A549 (cell line): ENCODE results near the gene CITED4. TPM values are rescaled to one million over a fixed set of nuclear protein-coding genes. Genes with fewer than 3 reads are reported as not detected.

ENCODE experiments used
- ATAC-seq, 2 experiments: fragments of 200-7000 bp in 1 of 2; fragments of >200 bp in 1 of 2; cut with Nextera tagmentation in 1 of 2; cut with Tn5 transposase in 1 of 2; 3 replicates each; pipeline versions ENCODE4 v1.8.0 to v1.9.1; 2018 to 2020; ENCODE audit warnings: mild to moderate bottlenecking in 1 of 2, moderate library complexity in 1 of 2
- CTCF ChIA-PET: fragments of 300-600 bp; sonication (Branson Sonifier 250); formaldehyde crosslinking; extraction: SDS; loops from one replicate; lab custom pipeline; 2021; ENCODE audit warnings: antibody characterized with exemption, inconsistent platforms; lab: Yijun Ruan, JAX
- POLR2A ChIA-PET: fragments of 350-600 bp; formaldehyde crosslinking; extraction: SDS; loops from one replicate; lab custom pipeline; 2021; ENCODE audit warnings: antibody characterized with exemption, inconsistent platforms; lab: Yijun Ruan, JAX
- DNase-seq, 2 experiments: peaks; one replicate each; pipeline versions ENCODE4 v3.0.0 to v3.0.0-alpha.2; 2011 to 2016; ENCODE audit warnings: low read depth in 1 of 2, low spot score in 1 of 2
- FAIRE-seq: peaks from 2 replicates; lab custom pipeline; 2011; peaks lifted over from hg19 to GRCh38; lab: Jason Lieb, UNC
- H3K27ac ChIP-seq, 2 experiments: fragments of >200 bp; sonication (Bioruptor Twin); formaldehyde crosslinking; 3 replicates each; pipeline ENCODE4 v1.5.1; 2016 to 2017
- H3K4me1 ChIP-seq: fragments of >200 bp; sonication (Bioruptor Twin); formaldehyde crosslinking; 3 replicates; pipeline ENCODE4 v1.6.1; 2016
- H3K4me2 ChIP-seq: fragments of >200 bp; sonication (Bioruptor Twin); formaldehyde crosslinking; 3 replicates; pipeline ENCODE4 v1.6.1; 2016
- H3K4me3 ChIP-seq: fragments of >200 bp; sonication (Bioruptor Twin); formaldehyde crosslinking; 3 replicates; pipeline ENCODE4 v1.5.1; 2016
- H3K9me3 ChIP-seq: fragments of >200 bp; sonication (Bioruptor Twin); formaldehyde crosslinking; 3 replicates; pipeline ENCODE4 v1.6.1; 2016
- FOSB ChIP-seq: fragments of 250-450 bp; sonication (Bioruptor Pico); IDR thresholded peaks from 2 replicates; pipeline ENCODE4 v1.5.0; 2020; ENCODE audit warnings: mild to moderate bottlenecking, moderate library complexity
- GATA3 ChIP-seq: IDR thresholded peaks from 2 replicates; pipeline ENCODE4 v1.6.1; 2012; ENCODE audit warnings: borderline replicate concordance
- HOXA7 ChIP-seq: fragments of 250-450 bp; sonication (Bioruptor Pico); IDR thresholded peaks from 2 replicates; pipeline ENCODE4 v1.5.0; 2020; ENCODE audit warnings: mild to moderate bottlenecking, moderate library complexity
- JUN ChIP-seq, 2 experiments: fragments of >200 bp; sonication (Bioruptor Twin); formaldehyde crosslinking; IDR thresholded peaks; 2 replicates in 1 of 2; 3 replicates in 1 of 2; pipeline ENCODE4 v1.6.1; 2016 to 2017
- MAFK ChIP-seq: fragments of 450-650 bp; IDR thresholded peaks from 2 replicates; pipeline ENCODE4 v1.6.1; 2014; ENCODE audit not compliant: partially characterized antibody
- NPAS2 ChIP-seq: fragments of 250-450 bp; sonication (Bioruptor Pico); IDR thresholded peaks from 2 replicates; pipeline ENCODE4 v1.8.0; 2022; ENCODE audit warnings: mild to moderate bottlenecking, moderate library complexity, borderline replicate concordance
- PHF8 ChIP-seq: fragments of 200-600 bp; sonication (generic); IDR thresholded peaks from 2 replicates; pipeline ENCODE4 v1.6.1; 2016; ENCODE audit warnings: low read depth, mild to moderate bottlenecking, antibody characterized with exemption, moderate library complexity, borderline replicate concordance
- TFCP2L1 ChIP-seq: fragments of 250-450 bp; sonication (Bioruptor Pico); IDR thresholded peaks from 2 replicates; pipeline ENCODE4 v1.5.0; 2021; ENCODE audit warnings: mild to moderate bottlenecking
- WGBS: methylation state at CpG from one replicate; pipeline ENCODE4 v1.1.6; 2017; ENCODE audit errors: missing lambda C conversion rate; 5-methylcytosine and 5-hydroxymethylcytosine counted together
- polyA plus RNA-seq, 4 experiments: library from polyadenylated mRNA; depleted of rRNA in 3 of 4; stranded (reverse); fragments of >200 nt; fragmentation: RNase III in 1 of 4; extraction: RNeasy Plus Mini Kit Qiagen cat#74134 plus additional on column Dnase treatment in 1 of 4; gene quantifications; 2 replicates in 3 of 4; 3 replicates in 1 of 4; pipeline ENCODE4 v1.2.3, GENCODE V29; 2011 to 2017
- TF ChIP-seq, protein P1 (sequence below): fragments of >200 bp; sonication (Bioruptor Twin); formaldehyde crosslinking; IDR thresholded peaks from 3 replicates; pipeline ENCODE4 v1.5.1; 2016

CITED4 gene
- polyA plus RNA-seq, 2 of the 4 experiments (the other 2 are of a cell fraction), result 7.1 to 32.2 TPM

GRCh38 chr1:40817791-40818263 lies 44.3 kb downstream of the CITED4 start:
- no peak for DNase-seq
- ChIA-PET POLR2A (no interaction called here), CTCF (interaction anchor here (1.6 kb wide), 1 partner anchor 32 kb away, joined by 3 read pairs; no protein-coding TSS in a partner anchor)
- no peak for FAIRE-seq
- TF ChIP-seq, protein P1, sequence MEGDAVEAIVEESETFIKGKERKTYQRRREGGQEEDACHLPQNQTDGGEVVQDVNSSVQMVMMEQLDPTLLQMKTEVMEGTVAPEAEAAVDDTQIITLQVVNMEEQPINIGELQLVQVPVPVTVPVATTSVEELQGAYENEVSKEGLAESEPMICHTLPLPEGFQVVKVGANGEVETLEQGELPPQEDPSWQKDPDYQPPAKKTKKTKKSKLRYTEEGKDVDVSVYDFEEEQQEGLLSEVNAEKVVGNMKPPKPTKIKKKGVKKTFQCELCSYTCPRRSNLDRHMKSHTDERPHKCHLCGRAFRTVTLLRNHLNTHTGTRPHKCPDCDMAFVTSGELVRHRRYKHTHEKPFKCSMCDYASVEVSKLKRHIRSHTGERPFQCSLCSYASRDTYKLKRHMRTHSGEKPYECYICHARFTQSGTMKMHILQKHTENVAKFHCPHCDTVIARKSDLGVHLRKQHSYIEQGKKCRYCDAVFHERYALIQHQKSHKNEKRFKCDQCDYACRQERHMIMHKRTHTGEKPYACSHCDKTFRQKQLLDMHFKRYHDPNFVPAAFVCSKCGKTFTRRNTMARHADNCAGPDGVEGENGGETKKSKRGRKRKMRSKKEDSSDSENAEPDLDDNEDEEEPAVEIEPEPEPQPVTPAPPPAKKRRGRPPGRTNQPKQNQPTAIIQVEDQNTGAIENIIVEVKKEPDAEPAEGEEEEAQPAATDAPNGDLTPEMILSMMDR, result no peak
- TF ChIP-seq HOXA7 (CRISPR knock-in tag), result no peak
- no peak for TF ChIP-seq FOSB (CRISPR knock-in tag)
- no peak for TF ChIP-seq GATA3
- no peak for TF ChIP-seq JUN (IDR thresholded peaks at IDR 0.05)
- no peak for TF ChIP-seq TFCP2L1 (CRISPR knock-in tag)
- ATAC-seq, result no peak
- WGBS, result 96% methylated on average over 9 of the region's 19 CpGs
- no peaks in the 10 kb centered on the region for H3K9me3 ChIP-seq
- no peak overlapping the region for H3K4me3 ChIP-seq
- no peak overlapping the region for H3K4me2 ChIP-seq
- no peaks in the 10 kb centered on the region for H3K4me1 ChIP-seq
- no peak overlapping the region for H3K27ac ChIP-seq

DNA sequence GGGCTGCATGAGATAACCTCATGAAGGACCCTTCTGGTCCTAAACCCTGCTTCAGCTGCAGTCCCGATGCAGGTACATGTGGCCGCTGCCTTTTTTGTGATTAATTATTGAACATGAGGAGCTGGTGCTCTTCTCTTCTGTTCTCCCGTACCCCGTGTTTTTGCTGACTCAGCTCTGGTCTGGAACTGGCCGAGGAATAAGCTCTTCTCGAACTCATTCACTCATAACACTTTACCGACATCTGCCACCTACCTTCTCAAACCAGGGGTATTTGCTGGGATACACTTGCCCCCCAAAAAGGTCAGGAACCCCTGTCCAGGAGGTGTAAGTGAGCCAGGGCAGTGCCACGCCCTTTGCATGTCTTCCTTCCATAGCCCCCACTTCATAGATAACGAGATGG lies 46.7 kb downstream of the CITED4 start:
- no peak for ATAC-seq
- CTCF ChIA-PET, result interaction anchor here (0.9 to 1.6 kb wide), 5 partner anchors 28 to 137 kb away, joined by 3 to 4 read pairs (median 3); no protein-coding TSS in a partner anchor
- FAIRE-seq, result no peak
- H3K9me3 ChIP-seq, result no peaks in the 10 kb centered on the region
- no peak overlapping the region for H3K4me3 ChIP-seq
- 73% methylated on average over 8 of the region's 9 CpGs for WGBS
- TF ChIP-seq PHF8, result no peak
- TF ChIP-seq MAFK, result peak; percentile 97
- TF ChIP-seq NPAS2 (CRISPR knock-in tag), result no peak
- no peak for TF ChIP-seq HOXA7 (CRISPR knock-in tag)
- H3K27ac ChIP-seq, result no peak overlapping the region
- no peaks in the 10 kb centered on the region for H3K4me1 ChIP-seq
- no peak for DNase-seq
- no peak overlapping the region for H3K4me2 ChIP-seq
- POLR2A ChIA-PET, result no interaction called here

Other genes with a start within 250 kb of the CITED4 start
- 1.9 and 2.4 TPM in 2 replicates for gene RIMS3, start 196.7 kb downstream of the CITED4 start, polyA plus RNA-seq (2011; rRNA removed)
- gene RIMS3, start 196.7 kb downstream of the CITED4 start, polyA plus RNA-seq (2017; fragmentation: RNase III; extraction: RNeasy Plus Mini Kit Qiagen cat#74134 plus additional on column Dnase treatment), result 1.3 to 1.6 TPM (median 1.5 TPM) in 3 replicates
- 37.8 and 43.4 TPM in 2 replicates for gene NFYC, start 170.7 kb downstream of the CITED4 start, polyA plus RNA-seq (2011; rRNA removed)
- 35.0 to 35.2 TPM (median 35.1 TPM) in 3 replicates for gene NFYC, start 170.7 kb downstream of the CITED4 start, polyA plus RNA-seq (2017; fragmentation: RNase III; extraction: RNeasy Plus Mini Kit Qiagen cat#74134 plus additional on column Dnase treatment)
- gene KCNQ4, start 78.6 kb downstream of the CITED4 start, polyA plus RNA-seq (2011; rRNA removed), result 0.08 and 0.09 TPM in 2 replicates
- gene KCNQ4, start 78.6 kb downstream of the CITED4 start, polyA plus RNA-seq (2017; fragmentation: RNase III; extraction: RNeasy Plus Mini Kit Qiagen cat#74134 plus additional on column Dnase treatment), result 0.17 to 0.24 TPM (median 0.22 TPM) in 3 replicates
- gene CTPS1, start 117.3 kb upstream of the CITED4 start, polyA plus RNA-seq (2011; rRNA removed), result 145 and 181 TPM in 2 replicates
- 159 to 169 TPM (median 159 TPM) in 3 replicates for gene CTPS1, start 117.3 kb upstream of the CITED4 start, polyA plus RNA-seq (2017; fragmentation: RNase III; extraction: RNeasy Plus Mini Kit Qiagen cat#74134 plus additional on column Dnase treatment)
- gene SLFNL1, start 159.4 kb upstream of the CITED4 start, polyA plus RNA-seq (2011; rRNA removed), result 0.01 and 0.07 TPM in 2 replicates
- gene SLFNL1, start 159.4 kb upstream of the CITED4 start, polyA plus RNA-seq (2017; fragmentation: RNase III; extraction: RNeasy Plus Mini Kit Qiagen cat#74134 plus additional on column Dnase treatment), result 0.03 to 0.05 TPM (median 0.04 TPM) in 3 replicates